HG03558 (cell line): Measurements from ENCODE around the gene KEL.

ENCODE experiments used
- ATAC-seq: cut with Tn5 transposase; IDR thresholded peaks from one replicate; pipeline ENCODE4 v1.9.1; 2021; ENCODE audit warnings: moderate number of reproducible peaks; ENCODE audit not compliant: unreplicated experiment; ENCODE audit errors: extremely low read depth

Gene KEL

DNA sequence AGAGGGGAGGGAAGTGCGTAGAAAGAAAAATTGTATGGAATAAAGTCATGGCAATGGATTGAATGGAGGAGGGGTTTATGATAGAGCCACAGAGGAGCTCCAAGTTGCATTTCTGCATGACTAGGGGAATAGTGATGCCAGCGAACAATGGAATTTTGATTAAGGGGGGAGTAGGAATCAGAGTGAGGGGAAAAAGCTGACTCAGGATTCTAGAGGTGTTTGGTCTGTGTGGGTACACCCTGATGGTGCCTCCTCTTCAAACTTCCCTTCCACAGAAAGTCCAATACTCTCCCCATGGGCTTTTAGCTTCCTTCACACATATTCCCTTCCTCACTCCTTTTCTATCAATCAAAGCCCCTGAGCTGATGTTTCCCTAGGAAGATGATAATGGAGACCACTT is 1.8 kb upstream of the KEL start:
- ATAC-seq = no peak

DNA sequence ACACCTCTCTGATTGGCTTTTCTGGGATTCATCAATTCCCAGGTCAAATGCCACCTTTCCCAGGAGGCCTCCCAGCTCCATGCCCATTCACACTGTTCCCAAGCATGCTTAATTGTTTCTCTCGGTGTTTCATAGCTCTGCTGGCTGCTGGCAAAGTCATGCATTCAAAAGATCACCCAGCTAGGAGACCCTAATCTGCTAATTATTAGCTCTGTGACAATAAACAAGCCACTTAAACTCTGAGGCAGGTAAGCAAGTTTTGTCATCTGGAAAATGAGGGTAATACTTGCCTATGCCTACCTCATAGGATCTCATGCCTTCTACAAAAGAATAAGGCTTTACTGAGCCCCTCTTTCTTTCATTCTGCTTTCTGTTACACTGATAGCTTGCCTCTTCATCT is 828 bp upstream of the KEL start:
- no peak for ATAC-seq

DNA sequence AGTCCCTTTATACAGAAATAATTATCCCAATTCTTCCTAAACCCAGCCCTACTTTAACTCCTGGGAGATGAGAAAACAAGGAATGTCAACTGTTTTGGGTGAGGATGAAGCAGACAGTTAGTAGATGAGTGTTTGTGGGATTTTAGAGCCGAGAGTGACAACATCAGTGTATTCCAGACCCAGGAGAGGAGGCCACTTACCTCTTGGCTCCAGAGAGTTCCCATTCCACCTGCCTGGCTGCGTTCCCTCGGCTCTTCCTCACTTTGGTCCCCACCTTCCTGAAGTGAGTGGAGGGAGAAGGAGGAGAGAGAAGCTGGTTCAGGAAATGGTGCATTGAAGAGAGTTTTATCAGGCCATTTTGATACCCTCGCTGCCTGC is 579 bp downstream of the KEL start:
- no peak for ATAC-seq

DNA sequence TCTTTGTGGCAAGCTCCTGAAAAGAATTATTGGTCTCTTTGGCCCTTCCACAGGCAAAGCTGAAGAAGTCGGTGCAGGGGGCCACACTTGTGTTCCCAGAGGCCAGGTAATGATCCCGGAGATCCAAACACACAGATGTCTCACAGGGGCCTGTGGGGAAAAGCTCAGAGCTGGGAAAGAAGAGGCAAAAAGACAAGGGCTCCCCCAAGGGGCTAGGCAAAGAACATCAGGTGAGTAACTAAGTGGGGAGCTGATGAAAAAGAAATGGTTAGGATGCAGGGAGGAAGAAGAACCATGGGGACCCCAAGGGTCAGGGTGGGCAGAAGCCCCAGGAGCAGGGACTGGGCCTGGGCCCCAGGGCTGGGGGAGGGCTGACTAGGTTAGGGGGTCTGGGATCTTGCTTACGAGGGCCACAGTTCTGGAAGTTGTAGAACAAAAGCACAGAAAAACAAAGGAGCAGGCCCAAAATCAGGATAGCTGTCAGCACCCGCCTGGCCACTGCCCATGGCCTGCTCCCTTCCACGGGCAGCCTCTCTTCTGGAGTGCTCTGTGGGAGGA is 1.1 kb downstream of the KEL start:
- no peak for ATAC-seq

DNA sequence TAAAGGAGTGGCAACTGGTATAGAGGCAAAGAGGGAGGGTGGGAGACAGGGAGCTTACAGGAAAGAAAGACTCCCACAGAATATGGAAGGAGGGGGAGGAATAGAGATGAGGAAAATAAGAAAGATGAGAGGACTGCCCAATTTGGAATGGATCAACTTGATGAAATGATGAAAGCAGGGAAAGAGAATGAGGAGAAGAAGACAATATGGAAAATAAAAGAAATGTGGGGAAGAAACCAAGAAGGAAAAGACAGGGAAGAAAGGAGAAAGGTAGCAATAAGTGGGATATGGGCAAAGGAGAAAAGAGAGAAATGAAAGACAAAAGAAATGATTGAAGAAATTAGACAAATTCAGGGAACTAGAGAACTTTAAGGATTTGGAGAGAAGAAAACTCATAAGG is 3.0 kb downstream of the KEL start:
- ATAC-seq = no peak

DNA sequence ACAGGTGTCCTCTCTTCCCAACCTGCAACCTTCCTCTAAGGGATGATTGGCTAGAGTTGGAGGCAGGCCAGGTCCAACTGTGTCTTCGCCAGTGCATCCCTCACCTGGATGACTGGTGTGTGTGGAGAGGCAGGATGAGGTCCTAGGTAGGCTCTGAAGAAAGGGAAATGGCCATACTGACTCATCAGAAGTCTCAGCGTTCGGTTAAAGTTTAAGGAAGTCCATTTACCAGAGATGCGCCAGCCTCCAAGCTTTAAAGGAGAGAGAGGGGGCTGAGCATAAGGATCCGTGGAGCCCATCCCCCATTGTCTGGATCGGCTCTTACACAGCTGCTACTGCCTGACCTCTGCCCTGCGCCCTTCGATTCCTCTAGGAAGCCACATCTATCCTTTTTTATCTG is 4.4 kb downstream of the KEL start:
- no peak for ATAC-seq

DNA sequence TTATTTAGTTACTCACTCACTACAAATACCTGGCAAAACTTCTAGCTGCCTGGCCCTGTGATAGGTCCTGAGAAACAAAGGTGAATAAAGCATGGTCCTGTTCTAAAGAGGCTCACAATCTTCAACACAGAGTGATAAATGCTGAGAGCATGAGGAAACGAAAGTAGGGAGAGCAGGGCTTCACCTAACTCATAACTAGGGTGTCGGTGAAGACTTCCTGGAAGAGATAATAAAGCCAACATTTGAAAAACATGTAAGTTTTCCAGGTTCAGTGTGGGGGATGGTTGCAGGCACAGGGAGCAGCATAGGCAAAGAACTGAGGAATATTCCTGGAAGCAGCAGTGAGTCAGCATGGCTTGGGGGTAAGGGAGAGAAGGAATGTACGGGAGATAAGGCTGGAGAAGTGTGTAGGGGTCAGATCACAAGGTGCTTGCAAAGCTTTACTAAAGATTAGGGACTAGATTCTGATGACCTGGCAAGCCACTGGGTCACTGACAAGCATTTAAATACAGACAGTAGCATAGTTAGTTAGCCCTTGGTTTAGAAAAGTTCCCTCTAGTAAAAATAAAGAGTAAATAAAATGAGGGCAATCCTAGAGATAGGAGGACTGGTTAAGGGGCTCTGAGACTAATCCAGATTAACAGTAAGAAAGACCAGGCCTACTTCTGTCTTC is 5.1 kb downstream of the KEL start:
- no peak for ATAC-seq

DNA sequence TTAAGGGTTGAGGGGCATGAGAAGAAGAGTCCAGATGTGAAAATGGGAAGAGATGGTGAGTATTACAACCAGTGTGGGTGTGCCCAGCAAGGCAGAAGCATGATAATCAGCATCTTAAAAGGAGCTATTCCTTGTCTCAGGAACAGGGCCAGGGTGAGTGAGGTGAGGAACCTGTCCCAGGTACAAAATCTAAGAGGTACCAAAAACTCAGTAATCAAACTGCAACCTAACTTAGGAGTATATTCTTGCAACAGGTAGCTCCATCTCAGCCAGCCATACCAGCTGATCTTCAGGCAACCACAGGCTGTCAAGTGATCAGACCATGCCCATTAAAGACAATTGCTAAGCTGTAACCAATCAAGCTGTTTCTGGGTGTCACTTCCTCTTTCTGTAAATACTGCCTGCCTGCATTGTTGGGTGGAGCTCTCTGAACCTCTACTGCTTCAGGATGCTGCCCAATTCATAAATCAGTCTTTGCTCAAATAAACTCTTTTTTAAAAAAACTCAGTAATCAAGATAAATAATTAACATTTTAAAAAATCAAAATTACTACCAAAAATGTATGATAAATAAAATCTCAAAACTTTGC is 7.4 kb downstream of the KEL start:
- ATAC-seq = no peak

DNA sequence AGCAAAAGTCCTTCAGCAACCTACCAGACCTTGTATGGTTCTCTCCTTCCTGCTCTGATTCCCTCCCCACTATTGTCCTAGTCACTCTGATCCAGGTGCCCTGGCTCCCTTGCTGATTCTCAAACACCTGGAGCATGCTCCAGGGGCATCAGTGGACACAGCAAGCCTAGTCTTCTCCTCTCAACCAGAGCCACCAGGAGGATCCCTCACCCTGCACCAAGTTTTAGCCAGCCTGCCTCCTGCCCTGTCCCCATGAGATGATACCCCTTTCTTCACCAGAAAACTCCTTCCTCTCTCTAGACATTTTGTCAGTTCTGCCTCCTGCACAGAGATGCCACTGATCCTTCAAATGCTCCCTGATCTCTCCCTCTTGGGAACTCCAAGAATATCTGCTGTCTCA is 11.9 kb downstream of the KEL start:
- no peak for ATAC-seq

DNA sequence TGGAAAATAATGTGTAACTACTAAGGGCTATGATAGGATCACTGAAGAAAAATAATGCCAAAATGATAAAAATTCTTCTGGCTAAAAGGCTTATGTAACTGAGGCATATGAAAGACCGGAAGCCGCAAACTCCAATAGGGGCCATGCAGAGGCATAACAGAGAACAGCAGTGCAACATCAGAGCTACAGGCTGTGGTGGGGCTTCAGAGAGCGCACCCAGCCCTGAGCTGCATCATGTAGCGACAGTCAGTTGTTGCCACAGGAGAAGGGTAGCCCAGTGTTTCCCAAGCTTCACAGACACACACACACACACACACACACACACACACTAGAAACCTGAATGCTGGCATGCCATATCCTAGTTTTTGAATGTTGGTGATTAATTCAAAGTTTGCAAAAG is 13.6 kb downstream of the KEL start:
- no peak for ATAC-seq

DNA sequence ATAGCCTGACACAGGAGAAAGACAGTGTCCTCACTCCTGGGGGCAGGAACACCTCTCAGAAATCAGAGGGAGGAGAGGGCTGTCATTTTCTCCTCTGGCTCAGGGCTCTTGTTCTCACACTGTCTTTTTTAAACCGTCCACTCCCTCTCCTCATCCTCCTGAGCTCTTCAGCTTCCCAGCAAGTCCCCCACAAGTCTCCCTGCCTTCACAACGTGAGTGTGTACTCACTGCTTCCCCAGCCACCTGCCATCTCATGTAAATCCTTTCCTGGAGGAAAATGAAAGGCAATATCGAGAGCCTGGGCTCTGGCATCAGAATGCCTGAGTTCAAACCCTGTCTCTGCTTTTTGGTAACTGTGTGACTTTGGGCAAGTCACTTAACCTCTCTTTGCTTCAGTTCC is 17.2 kb downstream of the KEL start:
- no peak for ATAC-seq

DNA sequence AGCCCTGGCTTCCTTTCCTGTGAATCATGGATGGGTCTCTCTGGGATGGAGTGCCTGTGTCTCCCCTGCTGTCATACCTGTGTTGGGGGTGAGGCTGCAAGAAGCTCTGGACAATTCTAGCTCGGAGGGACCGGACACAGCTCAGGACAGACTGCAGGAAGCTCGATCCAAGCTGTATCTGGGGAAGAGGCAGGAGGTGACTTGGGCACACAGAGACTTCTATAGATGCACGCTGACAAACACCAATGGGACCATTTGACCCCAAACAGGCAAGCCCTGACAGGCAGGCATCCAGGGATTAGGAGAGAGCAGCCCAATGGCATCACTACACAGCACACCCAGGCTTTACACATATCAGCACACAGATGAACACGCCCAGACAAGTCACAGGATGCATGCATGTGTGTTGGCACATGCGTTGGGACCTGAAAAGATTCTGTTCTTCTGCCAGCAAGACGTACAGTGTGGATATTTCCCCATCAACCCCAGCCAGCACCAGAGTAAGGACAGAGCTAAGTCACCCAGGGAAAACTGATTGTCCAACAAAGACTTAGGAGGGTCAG is 18.4 kb downstream of the KEL start:
- ATAC-seq = no peak

DNA sequence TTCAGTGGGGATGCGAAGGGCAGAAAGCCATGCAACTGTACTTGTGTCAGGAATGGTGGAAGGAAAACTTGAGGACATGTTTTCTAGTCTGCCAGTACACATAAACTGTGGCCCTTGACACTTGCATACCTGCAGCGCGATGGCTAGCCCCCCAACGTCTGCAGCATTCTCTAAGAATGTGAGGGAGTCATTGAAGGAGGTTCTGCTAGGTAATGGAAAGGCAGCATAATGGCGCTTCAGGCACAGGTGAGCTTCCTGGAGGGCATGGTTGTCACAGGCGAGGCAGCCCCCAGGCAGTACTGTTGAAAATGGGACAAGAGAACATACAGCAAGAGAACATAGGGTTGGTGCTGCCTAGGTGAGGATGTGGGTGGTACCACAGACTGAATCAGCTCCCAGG is 19.4 kb downstream of the KEL start:
- no peak for ATAC-seq

DNA sequence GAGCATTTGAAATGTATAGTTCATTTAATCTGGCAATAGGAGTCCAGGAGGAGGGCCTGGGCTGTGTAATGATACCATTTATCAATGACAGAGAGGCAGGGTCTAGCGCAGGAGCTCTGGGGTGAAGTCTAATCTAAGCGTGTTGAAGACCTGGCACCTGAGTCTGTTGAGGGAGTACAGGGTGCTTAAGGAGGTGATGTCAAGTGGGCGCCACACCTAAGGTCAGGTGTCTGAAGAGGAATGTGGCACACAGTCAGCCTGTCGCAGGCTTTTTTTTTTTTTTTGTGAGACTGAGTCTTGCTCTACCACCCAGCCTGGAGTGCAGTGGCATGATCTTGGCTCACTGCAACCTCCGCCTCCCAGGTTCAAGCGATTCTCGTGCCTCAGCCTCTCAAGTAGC is 20.6 kb downstream of the KEL start:
- no peak for ATAC-seq

DNA sequence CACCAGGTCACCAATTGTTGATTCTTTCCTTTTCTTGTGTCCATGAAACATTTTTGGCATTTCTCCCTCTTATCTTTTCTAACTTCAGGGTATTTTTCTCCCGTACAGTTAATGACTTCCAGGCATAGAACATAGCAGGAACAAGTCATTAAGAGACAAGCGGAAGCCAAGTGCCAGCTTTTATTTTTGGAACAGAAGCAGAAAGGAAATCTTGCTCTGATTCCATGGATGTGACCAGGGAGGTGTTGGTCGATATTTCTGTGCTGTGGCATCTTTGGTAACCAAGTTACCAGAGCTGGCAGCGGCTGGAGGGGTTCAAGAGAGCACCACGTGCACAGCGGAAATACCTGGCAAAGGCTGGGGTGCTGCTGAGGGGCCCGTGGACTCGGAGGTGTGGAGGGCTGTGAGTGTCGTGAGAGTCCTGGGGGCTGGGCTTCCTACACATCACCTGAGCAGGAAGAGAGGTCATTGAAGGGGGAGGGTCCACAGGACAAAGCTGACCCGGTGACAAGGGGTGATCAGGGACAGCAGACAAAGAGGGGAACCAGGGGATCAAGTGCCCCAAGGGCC is 21.1 kb downstream of the KEL start:
- ATAC-seq = no peak

DNA sequence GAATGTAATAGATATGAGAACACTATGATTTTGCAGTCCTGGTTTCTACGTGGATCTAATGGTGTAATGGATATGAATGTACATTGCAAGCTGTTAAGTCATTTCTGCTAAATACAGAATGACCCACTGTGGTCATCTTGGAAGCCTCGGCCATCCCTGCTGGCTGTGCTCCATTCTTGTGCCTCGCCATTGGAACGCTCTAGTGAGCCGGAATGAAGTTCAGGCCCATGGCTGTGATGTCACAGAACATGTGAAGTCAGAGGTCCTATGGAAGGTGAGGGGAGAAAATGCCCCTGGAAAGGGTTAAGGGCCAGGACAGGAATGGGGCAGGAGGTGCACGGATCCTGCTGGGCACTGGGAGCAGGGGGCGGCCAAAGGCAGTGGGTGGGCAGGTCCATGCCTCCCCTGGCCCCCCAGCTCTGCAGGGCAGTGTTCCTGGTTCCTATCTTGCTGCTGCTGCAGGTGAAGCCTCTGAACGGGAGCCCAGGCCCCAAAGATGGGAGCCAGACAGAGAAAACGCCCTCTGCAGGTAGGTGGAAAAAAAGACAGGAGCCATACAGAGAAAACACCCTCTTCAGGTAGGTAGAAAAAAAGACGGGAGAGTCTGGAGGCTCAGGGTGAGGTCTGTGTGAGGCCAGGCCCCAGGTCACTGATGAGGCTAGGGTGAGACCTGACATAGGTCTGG is 22.8 kb downstream of the KEL start, which contains the start of gene LLCFC1:
Gene LLCFC1, plus strand, starts transcription at position 259 of the 685 bp plus-strand sequence. Its CDS starts 138 bp downstream, at position 397.
- no peak for ATAC-seq

DNA sequence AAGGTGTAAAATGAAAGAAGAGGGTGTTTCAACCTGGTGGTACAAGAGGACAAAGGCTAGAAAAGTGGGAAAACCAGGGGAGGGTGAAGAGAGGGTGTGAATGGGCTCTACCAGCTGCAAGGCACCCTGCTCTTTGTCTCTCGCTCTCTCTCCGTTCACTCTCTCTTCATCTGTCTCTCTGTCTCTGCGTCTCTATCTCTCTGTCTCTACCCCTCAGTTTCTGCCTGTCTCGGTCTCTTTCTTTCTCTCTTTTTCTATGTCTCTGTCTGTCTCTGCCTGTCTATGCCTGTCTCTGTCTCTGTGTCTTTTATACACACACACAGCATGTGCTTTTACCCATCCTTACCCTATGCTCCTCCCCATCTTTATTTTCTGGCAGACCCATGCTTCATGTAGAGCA is 23.6 kb downstream of the KEL start:
- no peak for ATAC-seq

DNA sequence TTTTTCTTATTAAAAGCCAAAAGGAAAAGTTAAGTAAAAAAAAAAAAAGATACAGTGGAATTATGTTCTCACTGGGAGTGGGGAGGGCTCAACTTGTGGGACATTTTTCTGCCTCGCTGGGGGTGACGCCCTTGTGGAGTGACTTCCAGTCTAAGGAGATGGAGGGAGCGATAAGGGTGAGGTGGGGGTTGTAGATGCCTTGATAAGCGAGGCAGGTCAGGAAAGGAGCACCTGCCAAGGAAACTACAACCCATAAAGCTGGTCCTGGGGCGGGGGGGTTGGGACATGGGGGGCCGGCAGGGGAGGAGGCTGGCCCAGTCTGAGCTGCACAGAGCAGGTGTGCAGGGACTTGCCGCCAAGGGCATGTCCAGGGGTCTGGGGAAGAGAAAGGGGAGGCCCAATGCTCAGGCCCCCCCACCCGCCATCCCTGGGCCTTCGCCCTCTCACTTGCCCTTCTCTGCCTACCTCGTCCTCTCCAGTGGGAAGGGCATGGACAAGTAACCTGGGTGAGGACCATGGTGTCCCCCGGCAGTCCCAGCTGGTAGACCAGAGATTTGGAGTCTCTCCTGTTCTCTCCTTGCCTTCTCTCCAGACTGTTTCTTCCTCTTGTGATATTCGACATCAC is 26.1 kb downstream of the KEL start:
- no peak for ATAC-seq

DNA sequence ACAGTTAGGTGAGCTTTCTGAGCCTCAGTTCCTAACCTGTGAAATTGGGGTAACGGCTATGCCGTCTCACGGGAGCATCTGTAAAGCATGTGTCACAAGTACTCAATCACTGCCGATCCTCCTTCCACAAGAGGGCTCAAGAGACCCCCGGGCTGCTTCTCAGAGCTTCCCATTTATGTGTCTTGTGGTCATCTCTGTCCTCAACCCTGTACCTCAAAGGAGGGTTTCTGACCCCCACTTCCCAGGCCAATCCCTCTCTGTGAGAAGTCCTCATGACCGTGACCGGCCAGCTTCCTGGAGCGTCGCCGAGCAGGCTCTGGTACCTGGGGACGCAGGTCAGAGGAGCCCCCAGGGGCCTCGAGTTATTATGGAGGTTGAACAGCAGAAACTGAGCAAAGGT is 28.1 kb downstream of the KEL start:
- ATAC-seq = no peak

DNA sequence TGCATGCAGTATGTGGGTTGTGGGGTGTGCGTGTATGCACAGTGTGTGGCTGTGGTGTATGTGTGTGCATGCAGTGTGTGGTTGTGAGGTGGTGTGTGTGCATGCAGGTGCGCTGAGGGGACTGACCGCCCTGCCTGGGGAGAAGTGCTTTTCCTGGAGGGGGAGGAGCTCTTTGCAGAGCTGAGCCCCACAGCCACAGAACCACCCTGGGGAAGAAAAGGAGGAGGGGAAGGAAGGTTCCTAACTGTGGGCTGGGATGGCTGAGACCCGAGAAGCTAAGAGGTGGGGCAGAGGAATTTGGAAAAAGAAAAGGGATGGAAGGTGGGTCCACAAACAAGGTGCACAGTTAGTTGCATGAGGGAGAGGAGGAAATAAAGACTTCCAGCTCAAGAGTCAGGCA is 28.5 kb downstream of the KEL start, which contains the start of gene TRPV5:
Gene TRPV5, minus strand, starts transcription at position 123 of the 400 bp plus-strand sequence. CDS start 287 bp downstream, outside the sequence.
- no peak for ATAC-seq
